Chondrocyte (in vitro differentiated cells): Measurements from ENCODE around the gene REG4. TPM values are rescaled to one million over a fixed set of nuclear protein-coding genes. Genes with fewer than 3 reads are reported as not detected.
A peak's percentile ranks its signal among the peaks of the same experiment; 100 is the strongest.
"Not testable (repeated sequence)": the region's sequence is repeated elsewhere in the genome, so short reads cannot be mapped to it uniquely, and the experiment has no call there.

ENCODE experiments used
- DNase-seq: peaks from one replicate; pipeline ENCODE4 v3.0.0; 2021; ENCODE audit warnings: mixed read lengths, low spot score
- H3K27ac Mint-ChIP-seq: one replicate; pipeline ENCODE4 v1.8.0; 2021; ENCODE audit warnings: mild to moderate bottlenecking, moderate library complexity, mixed read lengths; ENCODE audit not compliant: unreplicated experiment
- H3K27me3 Mint-ChIP-seq: 2 replicates; pipeline ENCODE4 v1.8.0; 2021; ENCODE audit warnings: low read depth, mixed read lengths
- H3K36me3 Mint-ChIP-seq: 2 replicates; pipeline ENCODE4 v1.8.0; 2021; ENCODE audit warnings: low read depth, mixed read lengths
- H3K4me1 Mint-ChIP-seq: 2 replicates; pipeline ENCODE4 v1.8.0; 2021; ENCODE audit warnings: low read depth, mild to moderate bottlenecking, mixed read lengths
- H3K4me3 Mint-ChIP-seq: one replicate; pipeline ENCODE4 v1.8.0; 2021; ENCODE audit warnings: mild to moderate bottlenecking, moderate library complexity, mixed read lengths; ENCODE audit not compliant: unreplicated experiment
- H3K9me3 Mint-ChIP-seq: 2 replicates; pipeline ENCODE4 v1.8.0; 2021; ENCODE audit warnings: low read depth, mixed read lengths
- long read RNA-seq: library from polyadenylated mRNA; stranded (forward); transcript quantifications from one replicate; pipeline ENCODE4 v2.0.0, GENCODE V29; 2021
- total RNA-seq: library from RNA; stranded (reverse); gene quantifications from 3 replicates; pipeline ENCODE4 v1.2.1, GENCODE V29; 2021
- TF ChIP-seq, protein P1 (sequence below): fragments of 200-600 bp; sonication (generic); IDR thresholded peaks from 2 replicates; pipeline ENCODE4 v1.5.0; 2021; ENCODE audit warnings: antibody characterized with exemption, mild to moderate bottlenecking, moderate library complexity

REG4 gene
- not detected in 3 replicates for total RNA-seq
- long read RNA-seq: 0 reads

DNA sequence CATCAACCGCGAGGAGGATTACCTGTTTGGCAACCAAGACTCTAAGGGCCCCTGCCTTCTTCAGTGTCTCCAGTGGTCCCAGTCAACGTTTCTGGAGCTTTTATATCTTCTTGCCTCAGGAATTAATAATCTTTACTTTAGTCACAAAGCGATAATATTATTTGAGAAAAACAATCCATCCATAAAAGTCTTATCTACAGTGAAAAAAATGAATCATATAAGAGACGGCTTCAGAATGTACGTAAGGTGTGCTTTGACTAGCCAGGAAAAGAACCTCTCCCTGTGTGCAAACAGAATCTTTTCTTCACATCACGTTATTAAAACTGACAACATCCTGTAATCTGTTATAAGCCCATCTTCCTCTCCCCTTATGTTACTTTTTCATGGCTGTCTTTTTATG is at the start of gene REG4:
Gene REG4 (minus strand): TSS at position 74 of the 400 bp plus-strand sequence. CDS start 2,691 bp downstream, outside the sequence.
- Mint-ChIP-seq H3K36me3 (no peaks in the 10 kb centered on the region), H3K27me3 (peaks cover 26% of the 10 kb centered on the region), H3K27ac (no peak within 1 kb of the TSS), H3K9me3 (peaks cover 3% of the 10 kb centered on the region), H3K4me1 (no peaks in the 10 kb centered on the region), H3K4me3 (no peak within 1 kb of the TSS)
- DNase-seq: no peak
- TF ChIP-seq, protein P1, sequence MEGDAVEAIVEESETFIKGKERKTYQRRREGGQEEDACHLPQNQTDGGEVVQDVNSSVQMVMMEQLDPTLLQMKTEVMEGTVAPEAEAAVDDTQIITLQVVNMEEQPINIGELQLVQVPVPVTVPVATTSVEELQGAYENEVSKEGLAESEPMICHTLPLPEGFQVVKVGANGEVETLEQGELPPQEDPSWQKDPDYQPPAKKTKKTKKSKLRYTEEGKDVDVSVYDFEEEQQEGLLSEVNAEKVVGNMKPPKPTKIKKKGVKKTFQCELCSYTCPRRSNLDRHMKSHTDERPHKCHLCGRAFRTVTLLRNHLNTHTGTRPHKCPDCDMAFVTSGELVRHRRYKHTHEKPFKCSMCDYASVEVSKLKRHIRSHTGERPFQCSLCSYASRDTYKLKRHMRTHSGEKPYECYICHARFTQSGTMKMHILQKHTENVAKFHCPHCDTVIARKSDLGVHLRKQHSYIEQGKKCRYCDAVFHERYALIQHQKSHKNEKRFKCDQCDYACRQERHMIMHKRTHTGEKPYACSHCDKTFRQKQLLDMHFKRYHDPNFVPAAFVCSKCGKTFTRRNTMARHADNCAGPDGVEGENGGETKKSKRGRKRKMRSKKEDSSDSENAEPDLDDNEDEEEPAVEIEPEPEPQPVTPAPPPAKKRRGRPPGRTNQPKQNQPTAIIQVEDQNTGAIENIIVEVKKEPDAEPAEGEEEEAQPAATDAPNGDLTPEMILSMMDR: no peak

- Mint-ChIP-seq H3K4me1 (peaks cover 12% of the 10 kb centered on the region), H3K4me3 (no peak overlapping the region), H3K36me3 (no peaks in the 10 kb centered on the region), H3K27ac (no peak overlapping the region), H3K27me3 (no peaks in the 10 kb centered on the region), H3K9me3 (no peaks in the 10 kb centered on the region)
- TF ChIP-seq, protein P1: no peak
- DNase-seq: no peak
These were observed 48.4 kb upstream of the REG4 start for GRCh38 chr1:119859647-119860046.

- H3K27me3 Mint-ChIP-seq, H3K27ac Mint-ChIP-seq, H3K36me3 Mint-ChIP-seq, H3K9me3 Mint-ChIP-seq, H3K4me3 Mint-ChIP-seq, DNase-seq: not testable (repeated sequence)
- peaks cover 12% of the 10 kb centered on the region for H3K4me1 Mint-ChIP-seq
These were observed 47.4 kb upstream of the REG4 start for GRCh38 chr1:119858556-119859214.

- H3K4me1 Mint-ChIP-seq: peaks cover 12% of the 10 kb centered on the region
- TF ChIP-seq, protein P1: no peak
- H3K36me3 Mint-ChIP-seq: no peaks in the 10 kb centered on the region
- H3K27ac Mint-ChIP-seq: no peak overlapping the region
- no peak for DNase-seq
- no peak overlapping the region for H3K4me3 Mint-ChIP-seq
- H3K9me3 Mint-ChIP-seq: no peaks in the 10 kb centered on the region
- H3K27me3 Mint-ChIP-seq: no peaks in the 10 kb centered on the region
These were observed 46.9 kb upstream of the REG4 start for GRCh38 chr1:119858126-119858525.

DNA sequence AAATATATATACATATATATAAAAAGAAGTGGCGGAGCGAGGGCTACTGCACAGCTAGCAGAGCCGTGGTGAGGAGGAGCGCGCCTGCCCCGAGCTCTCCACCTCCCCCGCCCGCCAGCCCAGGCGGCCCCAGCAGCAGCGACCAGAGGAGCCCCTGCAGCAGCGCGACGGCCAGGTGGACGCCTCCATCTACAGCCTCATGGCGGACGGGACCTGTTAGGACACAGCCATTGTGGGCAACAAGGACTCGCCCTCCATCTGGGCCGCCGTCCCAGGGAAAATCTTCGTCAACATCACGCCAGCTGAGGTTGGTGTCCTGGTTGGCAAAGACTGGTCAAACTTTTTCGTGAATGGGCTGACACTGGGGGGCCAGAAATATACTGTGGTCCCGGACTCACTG is 41.9 kb upstream of the REG4 start:
- Mint-ChIP-seq H3K36me3 (no peaks in the 10 kb centered on the region), H3K4me3 (no peak overlapping the region), H3K27ac (no peak overlapping the region), H3K4me1 (no peaks in the 10 kb centered on the region), H3K9me3 (no peaks in the 10 kb centered on the region), H3K27me3 (no peaks in the 10 kb centered on the region)
- TF ChIP-seq, protein P1: no peak
- peak; percentile 94 for DNase-seq

GRCh38 chr1:119844206-119844605 is 32.9 kb upstream of the REG4 start:
- H3K4me3 Mint-ChIP-seq, DNase-seq, H3K9me3 Mint-ChIP-seq, H3K4me1 Mint-ChIP-seq, H3K36me3 Mint-ChIP-seq, H3K27ac Mint-ChIP-seq: not testable (repeated sequence)
- peaks cover 27% of the 10 kb centered on the region for H3K27me3 Mint-ChIP-seq
- TF ChIP-seq, protein P1: peak; percentile 60
